GM18498 (cell line): Measurements from ENCODE around the gene TTLL11.

Experiments
- ATAC-seq: cut with Tn5 transposase; IDR thresholded peaks from one replicate; pipeline ENCODE4 v1.9.1; 2021; ENCODE audit warnings: mild to moderate bottlenecking, moderate library complexity; ENCODE audit not compliant: unreplicated experiment

The TTLL11 gene

DNA sequence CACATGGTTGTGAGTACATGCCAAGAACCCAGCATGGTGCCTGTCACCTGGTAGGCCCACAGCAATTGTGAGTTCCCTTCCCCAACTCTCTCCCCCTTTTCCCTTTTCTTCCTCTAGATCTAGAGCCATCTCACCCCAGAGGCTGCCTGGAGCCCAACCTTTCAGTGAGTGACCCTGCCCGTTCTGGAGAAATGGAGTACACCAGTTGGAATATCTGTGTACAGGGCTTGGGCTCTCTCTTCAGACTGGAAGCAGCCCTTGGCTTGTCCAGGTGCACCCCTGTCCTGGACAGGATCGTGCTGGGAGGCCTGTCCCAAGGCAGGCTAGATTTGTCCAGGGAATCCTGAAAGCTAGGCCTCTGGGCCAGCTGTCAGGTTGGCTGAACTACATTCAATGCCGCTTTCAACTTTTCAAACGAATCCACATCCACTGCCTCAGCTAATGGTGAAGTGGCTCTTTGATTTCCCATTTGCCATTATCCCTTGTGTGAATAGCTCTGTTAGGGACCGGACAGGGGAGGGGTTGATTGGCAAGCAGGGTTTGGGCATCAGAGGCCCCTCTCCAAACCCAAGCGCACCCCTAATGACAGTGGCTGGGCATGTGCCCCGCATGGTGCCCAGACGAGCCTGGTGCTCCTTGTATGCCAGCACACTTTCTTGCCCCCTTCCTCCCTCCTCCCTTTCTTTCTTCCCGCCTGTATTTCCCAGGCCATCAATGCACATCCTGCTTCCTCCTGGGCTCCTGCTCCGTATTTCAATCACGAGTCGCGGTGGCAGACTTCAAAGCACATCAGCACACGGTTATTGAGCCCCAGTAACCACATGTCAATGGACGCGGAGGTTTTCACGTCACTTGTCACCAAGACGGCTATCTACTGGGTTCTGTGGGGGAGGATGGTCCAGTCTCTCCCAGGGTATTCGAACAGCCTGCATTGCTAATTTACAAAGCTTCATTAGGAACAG, 230.5 kb downstream of the TTLL11 start:
- ATAC-seq = no peak

DNA sequence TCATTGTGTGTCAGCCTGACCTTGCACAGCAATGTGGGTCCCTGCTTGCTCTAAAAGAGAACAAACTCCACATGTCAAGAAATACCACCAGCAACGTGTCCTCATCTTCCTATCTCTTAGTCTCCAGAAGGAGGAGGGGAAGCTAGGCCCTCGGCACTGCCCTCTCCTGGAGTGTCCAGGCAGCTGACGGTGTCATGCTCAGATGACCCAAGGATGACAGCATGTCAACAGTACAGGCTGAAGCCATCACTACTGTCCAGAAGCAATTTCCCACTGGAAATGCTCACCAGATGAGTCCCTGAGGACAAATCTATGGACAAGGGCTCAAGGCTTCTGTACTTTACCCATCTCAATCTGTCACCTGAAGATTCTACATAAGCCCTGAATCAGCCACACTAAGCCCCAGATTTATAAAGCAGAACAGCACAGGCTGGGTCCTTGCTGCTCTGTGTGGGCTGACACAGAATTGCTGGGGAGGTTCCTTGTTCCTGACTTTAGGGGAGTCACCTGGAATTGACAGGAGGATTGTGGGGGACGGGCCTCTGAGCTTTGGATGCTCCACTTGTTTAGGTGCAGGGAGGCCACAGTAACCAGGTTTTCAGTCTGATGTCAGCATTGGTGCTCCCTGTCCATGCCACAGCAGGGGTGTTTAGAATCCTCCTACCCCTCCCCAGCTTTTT, 231.5 kb downstream of the TTLL11 start:
- no peak for ATAC-seq

DNA sequence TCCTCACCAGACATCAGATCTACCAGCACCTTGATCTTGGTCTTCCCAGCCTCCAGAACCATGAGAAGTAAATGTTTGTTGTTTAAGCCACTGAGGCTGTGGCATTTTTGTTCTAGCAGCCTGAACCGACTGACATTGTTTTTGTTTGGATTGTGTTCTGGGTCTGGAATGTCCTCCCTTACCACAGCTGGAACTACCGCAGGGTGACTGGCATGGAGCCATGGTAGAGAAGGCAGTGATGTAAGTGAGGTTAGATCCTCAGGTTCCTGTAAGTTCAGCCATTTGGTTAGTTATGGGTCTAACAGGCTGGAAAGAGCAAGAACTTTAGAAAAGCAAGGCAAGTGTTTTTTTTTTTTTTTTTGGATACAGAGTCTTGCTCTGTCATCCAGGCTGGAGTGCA, 232.4 kb downstream of the TTLL11 start:
- no peak for ATAC-seq

DNA sequence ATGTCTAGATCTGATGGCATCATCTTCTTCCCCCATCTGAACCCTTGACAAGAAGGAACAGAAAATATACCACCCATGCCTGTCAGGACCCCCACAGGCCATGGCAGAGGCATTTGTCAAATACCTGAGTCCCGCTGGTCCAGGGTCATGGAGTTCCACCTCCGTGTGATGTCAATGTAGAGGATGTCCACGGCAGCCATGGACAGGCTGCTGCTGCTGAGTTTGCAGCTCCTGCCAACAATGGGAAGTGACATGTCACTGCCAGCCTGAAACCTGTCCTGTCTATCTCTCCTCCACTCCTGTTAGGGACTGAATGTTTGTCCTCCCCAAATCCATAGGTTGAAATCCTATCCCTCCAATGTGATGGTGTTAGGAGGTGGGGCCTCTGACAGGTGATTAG, 232.9 kb downstream of the TTLL11 start:
- no peak for ATAC-seq

DNA sequence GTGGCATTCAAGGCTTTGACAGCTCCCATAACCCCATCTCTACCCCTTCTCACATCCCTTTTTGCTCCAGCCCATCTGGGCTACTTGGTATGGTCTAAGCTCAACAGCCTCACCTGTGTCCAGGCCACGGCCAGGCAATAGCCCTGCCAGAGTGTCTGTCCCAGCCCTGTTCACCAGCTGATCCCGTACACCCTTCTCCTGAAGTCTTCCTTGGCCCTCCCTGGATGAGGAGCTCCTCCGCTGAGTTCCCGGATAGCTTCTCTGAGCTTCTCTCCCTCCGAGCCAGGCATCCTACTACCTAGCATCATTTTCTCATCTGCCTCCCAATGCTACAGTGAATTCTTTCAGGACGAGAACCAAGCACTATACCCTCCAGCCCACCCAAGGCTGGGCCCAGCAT, 233.5 kb downstream of the TTLL11 start:
- ATAC-seq = no peak

DNA sequence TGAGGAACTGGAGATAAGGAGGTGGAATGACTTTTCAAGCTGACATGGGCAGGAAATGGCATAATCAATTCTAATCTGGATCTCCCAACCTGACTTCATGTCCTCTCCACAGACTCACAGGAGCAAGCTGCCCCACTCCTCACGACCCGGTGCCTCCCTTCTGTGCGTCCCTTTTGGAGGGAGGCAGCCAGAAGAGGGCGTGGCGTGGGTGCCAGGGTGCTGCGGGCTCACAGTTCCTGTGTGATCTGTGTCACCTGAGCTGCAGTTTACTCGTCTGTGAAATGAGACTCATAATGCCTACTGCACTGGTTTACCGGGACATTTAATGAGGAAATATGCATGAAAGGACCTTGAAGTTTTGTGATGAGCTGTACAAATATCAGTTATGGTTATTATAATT, 234.3 kb downstream of the TTLL11 start:
- no peak for ATAC-seq

DNA sequence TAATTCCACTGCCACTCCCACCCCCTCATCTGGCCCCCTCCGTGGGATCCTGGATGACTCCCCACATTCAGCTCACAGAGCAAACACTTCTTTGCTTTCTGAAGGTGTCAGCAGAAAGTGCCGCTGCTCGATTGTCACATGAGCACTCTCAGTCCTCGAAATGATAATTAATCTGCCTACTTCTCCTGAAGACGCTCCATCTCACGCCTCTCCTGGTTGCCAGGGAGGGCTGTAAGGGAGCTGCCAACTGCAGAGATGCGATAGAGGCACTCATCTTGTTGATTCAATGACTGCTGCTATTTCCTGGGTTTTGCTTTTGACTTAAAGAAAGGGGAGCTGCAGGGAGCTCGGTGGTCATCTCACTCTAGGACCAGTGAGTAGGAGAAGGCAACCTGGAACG, 235.2 kb downstream of the TTLL11 start:
- ATAC-seq = no peak

DNA sequence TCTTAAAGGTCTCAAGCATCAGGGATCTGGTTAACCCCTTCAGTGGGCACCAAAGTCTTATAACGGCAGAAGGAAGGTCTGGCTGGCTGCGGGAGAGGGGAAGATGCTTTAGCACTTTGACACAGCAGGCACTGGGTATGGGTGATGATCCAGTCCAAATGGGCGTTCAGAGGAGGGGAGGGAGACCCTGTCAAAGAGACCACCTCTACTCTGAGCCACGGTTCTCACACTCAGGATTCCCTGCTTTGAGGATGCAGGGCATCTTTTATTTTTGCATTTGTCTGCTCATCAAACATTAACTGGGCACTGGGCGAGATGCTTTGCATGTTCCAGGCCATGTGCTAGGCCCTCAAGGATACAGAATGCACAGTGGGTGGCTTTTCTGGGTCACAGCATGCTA, 237.6 kb downstream of the TTLL11 start:
- ATAC-seq = no peak

DNA sequence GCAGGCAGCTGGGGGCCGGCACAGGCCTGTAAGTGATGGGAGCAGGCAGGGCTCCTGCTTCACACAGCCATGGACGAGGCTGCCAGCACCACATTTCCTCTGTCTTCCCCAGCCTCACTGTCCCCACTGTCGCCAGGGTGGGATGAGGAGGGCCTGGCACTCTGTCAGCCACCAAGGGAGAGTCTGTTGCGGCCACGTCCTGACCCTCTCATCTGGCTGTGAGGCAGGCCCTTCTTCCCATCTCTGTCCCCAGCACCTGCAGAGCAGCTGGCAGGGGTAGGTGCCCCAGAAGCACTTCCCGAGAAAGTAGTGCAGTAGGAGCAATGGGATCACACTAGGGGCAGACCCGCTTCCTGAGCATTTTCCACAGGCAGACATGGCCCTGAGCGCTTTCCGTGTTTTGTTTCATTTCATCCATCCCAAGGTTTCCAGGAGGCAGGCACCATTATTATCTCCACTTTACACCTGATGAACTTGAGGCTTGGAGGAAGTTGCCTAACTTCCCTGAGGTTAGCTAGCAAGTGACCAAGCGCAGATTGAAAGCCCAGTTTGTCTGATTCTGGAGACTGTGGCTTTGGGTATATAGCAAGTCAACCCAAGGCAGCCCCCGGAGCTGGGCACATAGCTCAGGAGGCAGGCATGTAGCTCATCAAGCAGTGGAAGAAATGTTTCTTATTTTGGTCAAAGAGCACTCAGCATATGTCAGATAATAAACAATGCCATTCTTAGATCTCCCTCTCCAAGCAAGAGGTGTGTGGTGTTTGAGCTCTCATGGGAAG, 239.3 kb downstream of the TTLL11 start:
- no peak for ATAC-seq

DNA sequence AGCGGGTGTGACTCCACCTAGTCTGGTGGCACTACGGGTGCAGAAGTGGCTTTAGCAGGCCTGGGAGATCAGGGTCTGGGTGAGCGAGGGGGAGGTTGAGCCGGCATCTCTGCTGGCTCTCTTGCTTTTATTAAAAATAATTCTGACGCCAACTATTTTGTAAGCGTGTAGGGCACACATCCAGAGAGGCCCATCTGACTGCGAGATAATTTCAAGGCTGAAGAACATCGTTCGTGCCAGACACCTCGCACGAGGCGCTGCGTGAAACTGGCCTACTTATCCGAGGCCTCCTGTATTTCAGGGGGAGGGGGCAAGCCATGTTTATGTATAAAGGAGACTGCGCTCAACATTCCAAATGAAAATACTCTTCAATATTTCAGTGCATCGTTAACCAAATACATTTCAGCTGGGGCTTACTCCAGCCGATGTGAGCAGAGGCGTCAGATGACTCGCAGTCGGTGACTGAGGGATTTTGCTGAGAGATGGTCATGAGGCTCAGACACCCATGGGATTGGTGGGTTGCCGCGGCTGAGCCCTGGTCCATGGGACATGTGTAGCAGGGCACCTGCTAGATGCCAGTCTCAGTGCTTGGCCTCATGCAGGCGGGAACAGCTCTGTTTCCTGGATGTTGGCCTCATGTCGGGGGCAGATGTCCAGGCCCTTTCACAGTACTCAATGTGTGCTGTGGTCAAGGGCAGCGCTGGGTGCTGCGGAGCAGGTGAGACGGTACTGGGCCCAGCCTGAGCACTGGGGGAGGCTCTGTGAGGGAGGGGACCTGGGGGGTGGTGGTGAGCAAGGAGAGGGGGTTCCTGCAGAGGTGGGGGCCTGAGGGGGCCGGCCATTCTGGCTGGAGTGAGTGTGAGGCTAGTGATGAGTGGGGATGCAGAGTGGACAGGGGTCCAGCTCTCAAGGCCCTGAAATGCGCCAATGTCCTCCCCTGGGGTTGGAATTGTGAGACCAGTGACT, 240.2 kb downstream of the TTLL11 start:
- no peak for ATAC-seq

DNA sequence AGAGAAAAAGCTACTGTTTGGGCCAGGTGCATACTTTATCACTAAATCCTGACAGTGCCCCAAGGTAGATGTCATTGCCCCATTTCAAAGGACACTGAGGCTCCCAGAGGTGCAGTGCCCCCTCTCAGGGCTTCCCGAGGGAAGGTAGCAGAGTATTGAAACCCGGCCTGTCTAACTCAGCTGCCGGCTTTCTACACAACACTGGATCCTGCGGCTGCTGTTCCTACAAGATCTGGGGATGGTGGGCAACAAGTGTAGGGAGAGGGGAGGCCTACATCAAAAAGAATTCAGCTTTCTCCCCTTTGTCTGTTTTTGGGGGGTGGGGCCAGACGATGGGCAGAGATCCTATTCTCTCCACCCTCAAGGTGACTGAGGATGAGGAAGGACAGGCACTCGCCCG, 240.9 kb downstream of the TTLL11 start:
- no peak for ATAC-seq

DNA sequence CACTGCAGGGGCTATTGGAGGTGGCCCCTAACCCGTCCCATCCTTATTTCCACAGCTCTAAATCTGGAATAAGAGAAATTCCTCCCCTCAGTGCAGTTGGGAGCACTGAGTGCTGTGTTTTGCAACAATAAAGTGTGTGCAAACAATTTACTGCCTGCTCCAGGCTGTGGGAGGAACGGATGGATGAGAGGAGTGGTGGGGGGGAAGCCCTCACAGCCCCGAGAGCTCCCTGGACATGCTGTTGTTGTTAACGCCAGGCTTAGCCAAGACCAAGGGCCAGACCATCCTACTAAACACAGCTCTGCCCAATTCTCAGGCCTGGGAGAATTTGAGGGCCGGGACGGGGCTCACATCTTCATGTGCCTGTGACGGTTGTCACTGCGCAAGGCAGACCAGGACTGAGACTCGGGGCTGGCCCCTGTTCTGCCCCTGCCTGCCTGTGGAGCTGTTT, 241.4 kb downstream of the TTLL11 start:
- ATAC-seq = no peak

DNA sequence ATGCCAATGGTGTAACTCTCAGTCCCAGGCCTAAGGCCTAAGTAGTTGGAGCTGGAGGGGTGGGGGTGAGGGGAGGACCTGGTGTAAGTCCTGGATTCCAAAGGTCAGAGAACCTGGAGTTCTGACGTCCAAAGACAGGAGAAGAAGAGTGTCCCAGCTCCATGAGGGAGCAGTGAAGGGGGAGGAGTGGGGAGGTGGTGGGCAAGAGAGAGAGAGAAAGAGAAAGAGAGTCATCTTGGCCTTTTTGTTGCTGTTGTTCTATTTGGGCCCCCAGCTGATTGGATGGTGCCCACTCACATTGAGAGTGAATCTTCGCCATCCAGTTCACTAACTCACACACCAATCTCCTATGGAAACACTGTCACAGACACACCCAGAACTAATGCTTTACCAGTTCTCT, 242.7 kb downstream of the TTLL11 start:
- ATAC-seq = no peak

DNA sequence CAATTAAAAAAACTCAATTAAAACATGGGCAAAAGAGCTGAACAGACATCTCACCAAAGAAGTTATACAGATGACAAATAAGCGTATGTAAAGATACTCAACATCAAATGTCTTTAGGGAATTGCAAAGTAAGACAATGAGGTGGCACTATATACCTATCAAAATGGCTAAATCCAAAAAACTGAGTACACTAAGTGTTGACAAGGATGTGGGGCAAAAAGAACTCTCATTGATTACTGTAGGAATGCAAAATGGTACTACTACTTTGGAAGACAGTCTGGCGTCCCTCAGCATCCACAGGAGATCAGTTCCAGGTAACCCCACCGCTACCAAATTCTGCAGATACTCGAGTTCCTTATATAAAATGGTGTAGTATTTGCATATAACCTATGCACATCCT, 243.6 kb downstream of the TTLL11 start:
- no peak for ATAC-seq

DNA sequence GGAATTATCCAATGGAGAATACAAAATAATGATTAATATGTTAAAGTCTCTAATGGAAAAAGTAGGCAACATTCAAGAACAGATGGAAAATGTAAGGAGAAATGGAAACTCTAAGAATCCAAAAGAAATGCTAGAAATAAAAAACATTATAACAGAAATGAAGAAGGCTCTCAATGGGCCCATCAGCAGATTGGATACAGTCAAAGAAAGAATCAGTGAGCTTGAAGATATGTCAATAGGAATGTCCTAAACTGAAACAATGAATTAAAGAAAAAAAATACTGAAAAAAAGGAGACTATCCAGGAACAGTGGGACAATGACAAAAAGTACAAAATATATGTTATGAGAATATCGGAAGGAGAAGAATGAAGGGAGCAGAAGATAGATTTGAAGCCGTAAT, 248.5 kb downstream of the TTLL11 start:
- no peak for ATAC-seq

DNA sequence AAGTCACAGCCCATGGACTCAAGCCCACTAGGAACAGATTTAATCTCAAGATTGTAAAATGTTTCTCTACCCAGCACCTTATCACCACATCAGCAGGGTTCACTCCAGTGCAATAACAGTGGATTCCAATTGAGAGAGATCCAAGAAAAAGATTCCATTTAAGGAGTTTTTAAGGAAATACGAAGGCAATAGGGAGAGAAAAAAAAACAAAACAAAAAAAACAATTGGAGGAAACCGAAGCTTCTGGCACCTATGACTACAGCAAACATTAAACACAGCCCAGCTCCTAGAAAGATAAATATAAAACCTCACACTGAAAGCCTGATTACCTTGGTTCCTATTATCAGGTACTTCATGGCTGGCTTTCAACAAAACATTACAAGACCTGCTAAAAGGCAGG, 249.0 kb downstream of the TTLL11 start:
- no peak for ATAC-seq

DNA sequence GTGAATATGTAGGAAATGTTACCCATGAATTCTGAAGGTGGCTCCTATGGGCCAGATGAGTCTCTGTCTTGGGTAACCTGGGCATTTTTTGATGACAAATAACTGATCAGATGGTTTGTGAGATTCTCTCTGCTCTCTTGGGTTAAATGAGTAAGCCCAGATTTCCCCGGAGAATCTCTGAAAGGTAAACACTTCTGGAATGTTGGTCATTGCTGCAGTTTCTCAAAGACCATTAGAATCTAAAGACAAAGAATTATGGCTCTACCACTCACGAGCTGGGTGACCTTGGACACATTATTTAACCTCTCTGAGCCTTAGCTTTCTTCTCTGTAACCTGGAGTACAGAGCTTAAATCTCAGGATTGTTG, 250.5 kb downstream of the TTLL11 start:
- no peak for ATAC-seq

DNA sequence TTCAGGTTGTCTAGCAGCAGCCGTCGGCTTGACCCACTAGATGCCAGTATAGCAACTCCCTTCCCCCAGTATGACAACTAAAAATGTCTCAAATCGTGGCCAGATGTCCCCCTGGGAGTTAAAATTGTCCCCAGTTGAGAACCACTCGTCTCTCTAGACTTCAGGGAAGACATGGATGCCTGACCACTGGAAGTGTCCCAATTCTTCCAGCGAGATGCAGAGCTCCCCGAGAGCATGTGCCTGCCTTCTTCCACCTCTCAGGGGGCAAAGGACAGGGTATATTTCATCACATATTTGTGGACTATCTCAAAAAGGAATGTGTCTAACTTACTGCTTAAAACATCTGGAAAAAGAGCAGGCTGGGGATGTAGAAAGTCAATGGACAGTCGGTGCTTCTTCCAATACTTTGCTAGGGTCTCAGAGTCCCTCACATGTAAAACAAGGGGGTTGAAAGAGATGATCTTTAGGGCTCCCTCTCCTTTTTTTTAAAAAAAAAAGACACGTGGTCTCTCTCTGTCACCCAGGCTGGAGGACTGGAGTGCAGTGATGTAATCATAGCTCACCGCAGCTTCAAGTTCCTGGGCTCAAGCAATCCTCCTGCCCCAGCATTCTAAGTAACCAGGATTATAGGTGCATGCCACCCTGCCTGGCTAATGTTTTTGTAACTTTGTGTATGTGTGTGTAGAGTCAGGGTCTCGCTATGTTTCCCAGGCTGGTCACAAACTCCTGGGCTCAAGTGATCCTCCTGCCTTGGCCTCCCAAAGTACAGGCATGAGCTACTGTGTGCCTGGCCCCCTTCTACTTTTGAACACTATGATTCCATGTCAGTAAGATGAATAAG, 251.1 kb downstream of the TTLL11 start:
- no peak for ATAC-seq
